H9 (cell line): ENCODE measurements around the gene TIMM13. TPM values are rescaled to one million over a fixed set of nuclear protein-coding genes. Genes with fewer than 3 reads are reported as not detected.

Experiments used
- DNase-seq: peaks from one replicate; pipeline ENCODE4 v3.0.0-alpha.2; 2017
- H2AFZ ChIP-seq: one replicate; pipeline ENCODE4 v1.6.1; 2013; ENCODE audit warnings: mild to moderate bottlenecking, low read length, control low read depth, moderate library complexity
- H2AK5ac ChIP-seq: 2 replicates; pipeline ENCODE4 v1.6.1; 2013; ENCODE audit warnings: low read length, control low read depth, mixed read lengths; ENCODE audit not compliant: insufficient read length
- H2BK120ac ChIP-seq: one replicate; pipeline ENCODE4 v1.6.1; 2013; ENCODE audit warnings: low read depth, mild to moderate bottlenecking, low read length, control low read depth, inconsistent platforms; ENCODE audit not compliant: poor library complexity, severe bottlenecking
- H2BK12ac ChIP-seq: 2 replicates; pipeline ENCODE4 v1.6.1; 2013; ENCODE audit warnings: low read length, control low read depth, mixed read lengths, low read depth; ENCODE audit not compliant: insufficient read length
- H2BK15ac ChIP-seq: 2 replicates; pipeline ENCODE4 v1.6.1; 2013; ENCODE audit warnings: low read depth, low read length, control low read depth
- H2BK20ac ChIP-seq: one replicate; pipeline ENCODE4 v1.6.1; 2013; ENCODE audit warnings: low read depth, mild to moderate bottlenecking, low read length, control low read depth, inconsistent platforms; ENCODE audit not compliant: poor library complexity, severe bottlenecking
- H2BK5ac ChIP-seq: 2 replicates; pipeline ENCODE4 v1.6.1; 2013; ENCODE audit warnings: low read length, control low read depth, mixed read lengths; ENCODE audit not compliant: insufficient read length
- H3K14ac ChIP-seq: 2 replicates; pipeline ENCODE4 v1.6.1; 2013; ENCODE audit warnings: low read length, control low read depth; ENCODE audit not compliant: insufficient read depth
- H3K18ac ChIP-seq: 2 replicates; pipeline ENCODE4 v1.6.1; 2013; ENCODE audit warnings: low read depth, mild to moderate bottlenecking, mixed read lengths, low read length, control low read depth; ENCODE audit not compliant: insufficient read length
- H3K23ac ChIP-seq: 2 replicates; pipeline ENCODE4 v1.6.1; 2013; ENCODE audit warnings: low read length, control low read depth, mixed read lengths, low read depth; ENCODE audit not compliant: insufficient read length
- H3K23me2 ChIP-seq: 2 replicates; pipeline ENCODE4 v1.6.1; 2013; ENCODE audit warnings: low read depth, mild to moderate bottlenecking, mixed read lengths, low read length, control low read depth; ENCODE audit not compliant: insufficient read length, poor library complexity, severe bottlenecking
- H3K27ac ChIP-seq: 2 replicates; pipeline ENCODE4 v1.5.1; 2013; ENCODE audit warnings: low read length, control low read depth, mixed read lengths, low read depth; ENCODE audit not compliant: insufficient read length
- H3K27me3 ChIP-seq: 2 replicates; pipeline ENCODE4 v1.6.1; 2013; ENCODE audit warnings: low read length, control low read depth, inconsistent platforms; ENCODE audit not compliant: insufficient read depth
- H3K4ac ChIP-seq: 2 replicates; pipeline ENCODE4 v1.6.1; 2013; ENCODE audit warnings: low read depth, mild to moderate bottlenecking, control low read depth, inconsistent platforms, low read length, moderate library complexity
- H3K4me1 ChIP-seq: 2 replicates; pipeline ENCODE4 v1.6.1; 2013; ENCODE audit warnings: low read length, control low read depth, inconsistent platforms; ENCODE audit not compliant: insufficient read depth
- H3K4me2 ChIP-seq: 2 replicates; pipeline ENCODE4 v1.6.1; 2013; ENCODE audit warnings: low read length, control low read depth, mixed read lengths; ENCODE audit not compliant: insufficient read length, insufficient read depth
- H3K56ac ChIP-seq: 2 replicates; pipeline ENCODE4 v1.6.1; 2013; ENCODE audit warnings: low read depth, mild to moderate bottlenecking, mixed read lengths, low read length, control low read depth; ENCODE audit not compliant: insufficient read length
- H3K79me1 ChIP-seq: 2 replicates; pipeline ENCODE4 v1.6.1; 2013; ENCODE audit warnings: low read depth, mild to moderate bottlenecking, moderate library complexity, low read length, control low read depth, inconsistent platforms; ENCODE audit not compliant: insufficient read depth, poor library complexity, severe bottlenecking
- H3K79me2 ChIP-seq: 2 replicates; pipeline ENCODE4 v1.6.1; 2013; ENCODE audit warnings: low read length, control low read depth, inconsistent platforms; ENCODE audit not compliant: insufficient read depth
- H3K9ac ChIP-seq: 2 replicates; pipeline ENCODE4 v1.6.1; 2013; ENCODE audit warnings: low read length, control low read depth, mixed read lengths; ENCODE audit not compliant: insufficient read length; ENCODE audit errors: extremely low read depth
- H3K9me3 ChIP-seq: one replicate; pipeline ENCODE4 v1.6.1; 2013; ENCODE audit warnings: low read depth, low read length, inconsistent platforms; ENCODE audit not compliant: control insufficient read depth
- H3T11ph ChIP-seq: one replicate; pipeline ENCODE4 v1.6.1; 2013; ENCODE audit warnings: mild to moderate bottlenecking, low read length, control low read depth, inconsistent platforms
- H4K20me1 ChIP-seq: one replicate; pipeline ENCODE4 v1.6.1; 2013; ENCODE audit not compliant: control insufficient read depth, insufficient read length, insufficient read depth
- H4K5ac ChIP-seq: 2 replicates; pipeline ENCODE4 v1.6.1; 2013; ENCODE audit warnings: low read depth, mild to moderate bottlenecking, mixed read lengths, low read length, control low read depth; ENCODE audit not compliant: insufficient read length
- H4K8ac ChIP-seq: replicated peaks from 2 replicates; pipeline ENCODE4 v1.6.1; 2013; ENCODE audit warnings: low read length, control low read depth, mixed read lengths, low read depth; ENCODE audit not compliant: insufficient read length
- H4K91ac ChIP-seq: 2 replicates; pipeline ENCODE4 v1.6.1; 2013; ENCODE audit warnings: low read depth, mild to moderate bottlenecking, moderate library complexity, mixed read lengths, low read length, control low read depth; ENCODE audit not compliant: insufficient read length
- H3K27ac Mint-ChIP-seq, 3 experiments: 2 replicates in 2 of 3; 3 replicates in 1 of 3; pipeline ENCODE4 v1.8.0; 2020 to 2021; ENCODE audit warnings: mixed read lengths in 3 of 3, mild to moderate bottlenecking in 1 of 3, moderate library complexity in 1 of 3
- H3K27me3 Mint-ChIP-seq: 2 replicates; pipeline ENCODE4 v1.8.0; 2021; ENCODE audit warnings: low read depth, mild to moderate bottlenecking, moderate library complexity, mixed read lengths
- H3K36me3 Mint-ChIP-seq, 3 experiments: 2 replicates in 2 of 3; 3 replicates in 1 of 3; pipeline ENCODE4 v1.8.0; 2020 to 2021; ENCODE audit warnings: low read depth in 3 of 3, mixed read lengths in 3 of 3; ENCODE audit not compliant: insufficient read depth in 1 of 3
- H3K4me1 Mint-ChIP-seq, 2 experiments: 2 replicates each; pipeline ENCODE4 v1.8.0; 2020; ENCODE audit warnings: mixed read lengths in 2 of 2
- H3K4me3 Mint-ChIP-seq, 2 experiments: 2 replicates in 1 of 2; 3 replicates in 1 of 2; pipeline ENCODE4 v1.8.0; 2020 to 2021; ENCODE audit warnings: mild to moderate bottlenecking in 2 of 2, mixed read lengths in 2 of 2, moderate library complexity in 1 of 2
- H3K9me3 Mint-ChIP-seq, 2 experiments: 2 replicates in 1 of 2; 3 replicates in 1 of 2; pipeline ENCODE4 v1.8.0; 2020; ENCODE audit warnings: mild to moderate bottlenecking in 2 of 2, mixed read lengths in 2 of 2, moderate library complexity in 1 of 2
- WGBS: extraction: QIAGEN DNeasy Blood & Tissue Kit; methylation state at CpG from one replicate; pipeline ENCODE4 v1.1.7; 2013; ENCODE audit warnings: missing lambda C conversion rate, low lambda C conversion rate, mixed read lengths; ENCODE audit not compliant: insufficient read length; ENCODE audit errors: extremely low coverage; 5-methylcytosine and 5-hydroxymethylcytosine counted together
- total RNA-seq: library from RNA; stranded (reverse); gene quantifications from 2 replicates; pipeline ENCODE4 v1.2.1, GENCODE V29; 2021
- TF ChIP-seq, protein P1 (sequence below): fragments of 200-600 bp; sonication (generic); conservative IDR thresholded peaks from 3 replicates; pipeline ENCODE4 v1.8.0; 2021; ENCODE audit warnings: antibody characterized with exemption, mild to moderate bottlenecking

TIMM13 gene
- total RNA-seq, 1 experiment from 2014 or later = 214 TPM

DNA sequence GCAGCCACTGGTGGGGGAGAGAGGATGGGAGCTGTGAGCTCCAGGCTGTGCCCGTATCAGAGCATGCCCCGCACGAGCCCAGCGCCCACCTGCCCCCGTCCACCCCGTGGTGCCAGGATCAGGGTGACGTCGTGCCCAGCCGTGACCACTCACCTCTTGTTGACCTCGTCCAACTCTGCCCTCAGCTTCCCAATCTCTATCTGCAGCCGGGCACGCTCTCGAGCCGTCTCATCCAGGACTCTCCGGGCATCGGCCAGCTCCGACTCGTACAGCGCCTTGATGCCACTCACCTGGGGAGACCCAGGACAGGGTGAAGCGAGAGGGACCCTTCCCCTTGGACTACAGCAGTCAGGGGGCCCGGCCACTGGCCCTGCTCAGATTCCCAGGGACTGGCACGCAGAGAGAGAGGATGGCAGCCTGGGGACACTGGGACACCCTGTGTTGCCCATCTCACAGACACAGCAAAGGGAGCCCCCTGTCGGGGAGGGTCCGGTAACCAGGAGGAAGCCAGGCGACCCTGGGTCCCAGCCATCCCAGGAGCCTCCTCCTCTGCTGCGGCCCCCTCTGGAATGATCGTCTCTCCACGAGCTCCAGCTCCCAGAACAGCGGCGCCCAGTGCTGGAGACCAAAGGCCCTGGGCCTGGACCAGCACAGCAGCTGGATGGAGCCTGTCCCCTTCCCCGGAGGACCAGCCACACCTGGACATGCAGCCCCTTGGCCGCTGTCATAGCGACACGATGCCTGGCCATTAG, 17.0 kb upstream of the TIMM13 start:
- Histone ChIP-seq H3K27me3 (no peaks in the 10 kb centered on the region), H3T11ph (no peak overlapping the region), H3K23me2 (no peaks in the 10 kb centered on the region), H2AFZ (no peak overlapping the region), H3K4ac (no peak overlapping the region), H2AK5ac (no peak overlapping the region), H4K91ac (no peak overlapping the region), H2BK12ac (no peak overlapping the region), H2BK20ac (no peak overlapping the region), H4K5ac (no peak overlapping the region), H3K79me2 (peaks cover 15% of the 10 kb centered on the region; the same call in 1 of the 2 replicates), H2BK120ac (no peak overlapping the region), H3K27ac (no peak overlapping the region), H4K8ac (no peak overlapping the region), H2BK15ac (no peak overlapping the region), H3K23ac (no peak overlapping the region), H3K4me2 (no peak overlapping the region), H3K18ac (no peak overlapping the region), H2BK5ac (no peak overlapping the region), H3K14ac (no peak overlapping the region), H3K9ac (no peak overlapping the region), H4K20me1 (no peaks in the 10 kb centered on the region), H3K4me1 (no peaks in the 10 kb centered on the region), H3K56ac (no peak overlapping the region), H3K9me3 (no peaks in the 10 kb centered on the region), H3K79me1 (peaks cover 5% of the 10 kb centered on the region)
- H3K27me3 Mint-ChIP-seq = no peaks in the 10 kb centered on the region; the same call in 1 of the 2 replicates
- H3K4me1 Mint-ChIP-seq = peaks cover 10% of the 10 kb centered on the region in 2 experiments; a peak in 3 of 4 replicates
- no CpG with 5 or more reads among the region's 34 CpGs for WGBS
- peak overlapping the region in 1 of 3 experiments; percentile 23; a peak in 1 of 7 replicates for H3K27ac Mint-ChIP-seq
- no peak overlapping the region for H3K4me3 Mint-ChIP-seq
- no peaks in the 10 kb centered on the region; a peak in 1 of 5 replicates for H3K9me3 Mint-ChIP-seq
- no peak for DNase-seq
- TF ChIP-seq, protein P1, sequence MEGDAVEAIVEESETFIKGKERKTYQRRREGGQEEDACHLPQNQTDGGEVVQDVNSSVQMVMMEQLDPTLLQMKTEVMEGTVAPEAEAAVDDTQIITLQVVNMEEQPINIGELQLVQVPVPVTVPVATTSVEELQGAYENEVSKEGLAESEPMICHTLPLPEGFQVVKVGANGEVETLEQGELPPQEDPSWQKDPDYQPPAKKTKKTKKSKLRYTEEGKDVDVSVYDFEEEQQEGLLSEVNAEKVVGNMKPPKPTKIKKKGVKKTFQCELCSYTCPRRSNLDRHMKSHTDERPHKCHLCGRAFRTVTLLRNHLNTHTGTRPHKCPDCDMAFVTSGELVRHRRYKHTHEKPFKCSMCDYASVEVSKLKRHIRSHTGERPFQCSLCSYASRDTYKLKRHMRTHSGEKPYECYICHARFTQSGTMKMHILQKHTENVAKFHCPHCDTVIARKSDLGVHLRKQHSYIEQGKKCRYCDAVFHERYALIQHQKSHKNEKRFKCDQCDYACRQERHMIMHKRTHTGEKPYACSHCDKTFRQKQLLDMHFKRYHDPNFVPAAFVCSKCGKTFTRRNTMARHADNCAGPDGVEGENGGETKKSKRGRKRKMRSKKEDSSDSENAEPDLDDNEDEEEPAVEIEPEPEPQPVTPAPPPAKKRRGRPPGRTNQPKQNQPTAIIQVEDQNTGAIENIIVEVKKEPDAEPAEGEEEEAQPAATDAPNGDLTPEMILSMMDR = no peak
- H3K36me3 Mint-ChIP-seq = peaks cover 13 to 34% (median 31%) of the 10 kb centered on the region in 3 experiments; a peak in 6 of 7 replicates
